IPS-18a (cell line): Measurements from ENCODE around the gene PLCG2.
A peak's percentile ranks its signal among the peaks of the same experiment; 100 is the strongest.

ENCODE experiments used
- H3K27ac ChIP-seq: one replicate; pipeline ENCODE4 v1.5.1; 2013; ENCODE audit warnings: low read length
- H3K27me3 ChIP-seq: one replicate; pipeline ENCODE4 v1.6.1; 2013; ENCODE audit warnings: mild to moderate bottlenecking, low read length; ENCODE audit not compliant: control insufficient read depth, insufficient read depth
- H3K36me3 ChIP-seq: one replicate; pipeline ENCODE4 v1.6.1; 2013; ENCODE audit warnings: low read depth, low read length; ENCODE audit not compliant: control insufficient read depth
- H3K4me1 ChIP-seq: one replicate; pipeline ENCODE4 v1.6.1; 2013; ENCODE audit warnings: low read depth, low read length; ENCODE audit not compliant: control insufficient read depth
- H3K4me3 ChIP-seq: one replicate; pipeline ENCODE4 v1.5.1; 2013; ENCODE audit warnings: low read length
- H3K9ac ChIP-seq: one replicate; pipeline ENCODE4 v1.6.1; 2013; ENCODE audit warnings: mild to moderate bottlenecking, low read length, moderate library complexity
- H3K9me3 ChIP-seq: one replicate; pipeline ENCODE4 v1.6.1; 2013; ENCODE audit warnings: low read depth, low read length; ENCODE audit not compliant: control insufficient read depth

The PLCG2 gene

GRCh38 chr16:81860287-81861266, 81.5 kb downstream of the PLCG2 start:
- Histone ChIP-seq H3K27ac (no peak overlapping the region), H3K27me3 (no peaks in the 10 kb centered on the region), H3K9me3 (no peaks in the 10 kb centered on the region), H3K36me3 (no peaks in the 10 kb centered on the region), H3K4me3 (no peak overlapping the region), H3K4me1 (peaks cover 20% of the 10 kb centered on the region), H3K9ac (no peak overlapping the region)

- Histone ChIP-seq H3K4me1 (peaks cover 20% of the 10 kb centered on the region), H3K9ac (no peak overlapping the region), H3K36me3 (no peaks in the 10 kb centered on the region), H3K9me3 (no peaks in the 10 kb centered on the region), H3K27ac (no peak overlapping the region), H3K27me3 (no peaks in the 10 kb centered on the region), H3K4me3 (no peak overlapping the region)
These were observed 82.4 kb downstream of the PLCG2 start for GRCh38 chr16:81861503-81861902.

- Histone ChIP-seq H3K4me1 (peaks cover 20% of the 10 kb centered on the region), H3K9me3 (no peaks in the 10 kb centered on the region), H3K36me3 (no peaks in the 10 kb centered on the region), H3K27ac (no peak overlapping the region), H3K4me3 (no peak overlapping the region), H3K9ac (no peak overlapping the region), H3K27me3 (no peaks in the 10 kb centered on the region)
These were observed 82.8 kb downstream of the PLCG2 start for GRCh38 chr16:81861915-81862314.

GRCh38 chr16:81863630-81864352, 84.7 kb downstream of the PLCG2 start:
- Histone ChIP-seq H3K27me3 (no peaks in the 10 kb centered on the region), H3K27ac (no peak overlapping the region), H3K9ac (no peak overlapping the region), H3K4me1 (peaks cover 20% of the 10 kb centered on the region), H3K9me3 (no peaks in the 10 kb centered on the region), H3K4me3 (peak overlapping the region; percentile 21), H3K36me3 (no peaks in the 10 kb centered on the region)

GRCh38 chr16:81864646-81865382, 85.7 kb downstream of the PLCG2 start:
- Histone ChIP-seq H3K9ac (no peak overlapping the region), H3K4me1 (peaks cover 20% of the 10 kb centered on the region), H3K27ac (no peak overlapping the region), H3K27me3 (no peaks in the 10 kb centered on the region), H3K9me3 (no peaks in the 10 kb centered on the region), H3K36me3 (no peaks in the 10 kb centered on the region), H3K4me3 (no peak overlapping the region)

GRCh38 chr16:81866820-81867440, 87.8 kb downstream of the PLCG2 start:
- no peaks in the 10 kb centered on the region for H3K9me3 ChIP-seq
- no peaks in the 10 kb centered on the region for H3K36me3 ChIP-seq
- H3K4me1 ChIP-seq, result peaks cover 20% of the 10 kb centered on the region
- no peak overlapping the region for H3K9ac ChIP-seq
- no peaks in the 10 kb centered on the region for H3K27me3 ChIP-seq
- no peak overlapping the region for H3K27ac ChIP-seq
- no peak overlapping the region for H3K4me3 ChIP-seq

GRCh38 chr16:81868057-81868748, 89.1 kb downstream of the PLCG2 start:
- H3K9me3 ChIP-seq, result no peaks in the 10 kb centered on the region
- no peak overlapping the region for H3K27ac ChIP-seq
- no peaks in the 10 kb centered on the region for H3K27me3 ChIP-seq
- H3K36me3 ChIP-seq, result no peaks in the 10 kb centered on the region
- H3K9ac ChIP-seq, result no peak overlapping the region
- H3K4me1 ChIP-seq, result peaks cover 20% of the 10 kb centered on the region
- H3K4me3 ChIP-seq, result no peak overlapping the region

GRCh38 chr16:81869326-81869725, 90.2 kb downstream of the PLCG2 start:
- Histone ChIP-seq H3K4me1 (peaks cover 11% of the 10 kb centered on the region), H3K9me3 (no peaks in the 10 kb centered on the region)

GRCh38 chr16:81873206-81873605, 94.1 kb downstream of the PLCG2 start:
- no peak overlapping the region for H3K27ac ChIP-seq

More at GRCh38 chr16:81869326-81869725, 90.2 kb downstream of the PLCG2 start:
- Histone ChIP-seq H3K36me3 (no peaks in the 10 kb centered on the region), H3K9ac (no peak overlapping the region), H3K27me3 (no peaks in the 10 kb centered on the region), H3K27ac (no peak overlapping the region), H3K4me3 (no peak overlapping the region)

GRCh38 chr16:81873843-81874752, 95.0 kb downstream of the PLCG2 start:
- Histone ChIP-seq H3K4me1 (peaks cover 18% of the 10 kb centered on the region), H3K4me3 (no peak overlapping the region), H3K9me3 (no peaks in the 10 kb centered on the region), H3K27me3 (no peaks in the 10 kb centered on the region), H3K27ac (no peak overlapping the region), H3K9ac (no peak overlapping the region), H3K36me3 (no peaks in the 10 kb centered on the region)

More at GRCh38 chr16:81873206-81873605, 94.1 kb downstream of the PLCG2 start:
- Histone ChIP-seq H3K4me1 (peaks cover 12% of the 10 kb centered on the region), H3K36me3 (no peaks in the 10 kb centered on the region), H3K27me3 (no peaks in the 10 kb centered on the region), H3K9me3 (no peaks in the 10 kb centered on the region), H3K9ac (no peak overlapping the region), H3K4me3 (no peak overlapping the region)
